A549 (cell line): ENCODE results near the gene RASSF4.

Experiments used
- BCL3 ChIP-seq: fragments of >200 bp; sonication (Bioruptor Twin); formaldehyde crosslinking; IDR thresholded peaks from 3 replicates; pipeline ENCODE4 v1.6.1; 2016
- CTCF ChIP-seq: fragments of >200 bp; sonication (Bioruptor Twin); formaldehyde crosslinking; IDR thresholded peaks from 3 replicates; pipeline ENCODE4 v1.5.1; 2016
- EP300 ChIP-seq, 2 experiments: fragments of >200 bp; sonication (Bioruptor Twin); formaldehyde crosslinking; IDR thresholded peaks; 2 replicates in 1 of 2; 3 replicates in 1 of 2; pipeline ENCODE4 v1.6.1; 2016 to 2017
- FOSL2 ChIP-seq, 2 experiments: fragments of 450-650 bp in 1 of 2; fragments of >200 bp in 1 of 2; sonication (Bioruptor Twin) in 1 of 2; formaldehyde crosslinking; IDR thresholded peaks; 2 replicates each; pipeline versions ENCODE4 v1.5.0 to v1.6.1; 2016 to 2020; ENCODE audit warnings: mild to moderate bottlenecking in 1 of 2, moderate library complexity in 1 of 2
- HDAC2 ChIP-seq: fragments of 200-600 bp; sonication (generic); IDR thresholded peaks from 2 replicates; pipeline ENCODE4 v1.6.1; 2016
- HMGXB4 ChIP-seq: fragments of 250-450 bp; sonication (Bioruptor Pico); IDR thresholded peaks from 2 replicates; pipeline ENCODE4 v1.5.0; 2021; ENCODE audit warnings: mild to moderate bottlenecking, moderate library complexity, borderline replicate concordance
- JUNB ChIP-seq: fragments of >200 bp; sonication (Bioruptor Twin); formaldehyde crosslinking; IDR thresholded peaks from 2 replicates; pipeline ENCODE4 v1.6.1; 2016
- POLR2A ChIP-seq: IDR thresholded peaks from 2 replicates; pipeline ENCODE4 v1.6.1; 2012; ENCODE audit warnings: mild to moderate bottlenecking, low read length
- REST ChIP-seq: fragments of 200-600 bp; sonication (generic); IDR thresholded peaks from 2 replicates; pipeline ENCODE4 v1.6.1; 2016; ENCODE audit warnings: antibody characterized with exemption, mild to moderate bottlenecking, moderate library complexity

- TF ChIP-seq POLR2A (no peak), CTCF (no peak), REST (no peak), JUNB (no peak), BCL3 (no peak), HDAC2 (no peak), EP300 (IDR thresholded peaks at IDR 0.05) (no peak), HMGXB4 (CRISPR knock-in tag) (no peak), FOSL2 (IDR thresholded peaks at IDR 0.05) (no peak), FOSL2 (CRISPR knock-in tag; IDR thresholded peaks at IDR 0.05) (no peak)
These were observed 34.5 kb downstream of the RASSF4 start for GRCh38 chr10:44993922-44994751.
